GM12874 (cell line): ENCODE data around the gene SMPD3.

Experiments used
- TF ChIP-seq, protein P1 (sequence below): IDR thresholded peaks from 2 replicates; pipeline ENCODE4 v1.5.1; 2011; ENCODE audit warnings: low read depth, mild to moderate bottlenecking, control low read depth, low read length, moderate library complexity; ENCODE audit not compliant: insufficient read depth

The SMPD3 gene

DNA sequence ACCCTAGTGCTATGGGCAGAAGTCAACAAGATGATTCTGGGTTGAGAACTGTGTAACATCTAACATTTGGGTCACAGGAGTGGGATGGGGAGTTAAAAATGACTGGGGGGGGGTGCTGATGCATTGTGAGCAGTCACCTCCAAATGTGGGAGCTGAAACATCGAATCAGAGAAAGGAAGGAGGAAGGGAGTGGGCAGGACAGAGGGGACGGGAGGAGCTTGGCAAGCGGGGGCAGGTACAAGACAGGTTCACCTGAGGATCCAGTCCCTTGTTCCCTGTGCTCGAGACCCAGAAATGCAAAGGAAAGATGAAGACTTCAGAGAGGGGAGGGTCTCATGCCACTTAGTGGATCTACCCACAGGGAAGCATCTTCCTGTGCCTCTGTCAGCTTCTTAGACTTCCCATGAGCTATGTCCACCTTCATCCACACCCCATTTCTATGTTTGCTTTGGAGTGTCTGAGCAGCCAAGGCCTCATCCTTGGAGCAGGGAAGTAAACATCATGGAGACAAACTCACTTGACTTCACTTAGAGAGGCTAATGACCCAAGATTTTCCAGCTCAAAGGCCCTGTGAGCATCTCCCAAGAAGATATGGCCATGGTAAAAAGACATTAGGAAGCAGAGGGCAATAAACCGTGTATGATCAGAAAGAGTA is 20.5 kb downstream of the SMPD3 start:
- TF ChIP-seq, protein P1, sequence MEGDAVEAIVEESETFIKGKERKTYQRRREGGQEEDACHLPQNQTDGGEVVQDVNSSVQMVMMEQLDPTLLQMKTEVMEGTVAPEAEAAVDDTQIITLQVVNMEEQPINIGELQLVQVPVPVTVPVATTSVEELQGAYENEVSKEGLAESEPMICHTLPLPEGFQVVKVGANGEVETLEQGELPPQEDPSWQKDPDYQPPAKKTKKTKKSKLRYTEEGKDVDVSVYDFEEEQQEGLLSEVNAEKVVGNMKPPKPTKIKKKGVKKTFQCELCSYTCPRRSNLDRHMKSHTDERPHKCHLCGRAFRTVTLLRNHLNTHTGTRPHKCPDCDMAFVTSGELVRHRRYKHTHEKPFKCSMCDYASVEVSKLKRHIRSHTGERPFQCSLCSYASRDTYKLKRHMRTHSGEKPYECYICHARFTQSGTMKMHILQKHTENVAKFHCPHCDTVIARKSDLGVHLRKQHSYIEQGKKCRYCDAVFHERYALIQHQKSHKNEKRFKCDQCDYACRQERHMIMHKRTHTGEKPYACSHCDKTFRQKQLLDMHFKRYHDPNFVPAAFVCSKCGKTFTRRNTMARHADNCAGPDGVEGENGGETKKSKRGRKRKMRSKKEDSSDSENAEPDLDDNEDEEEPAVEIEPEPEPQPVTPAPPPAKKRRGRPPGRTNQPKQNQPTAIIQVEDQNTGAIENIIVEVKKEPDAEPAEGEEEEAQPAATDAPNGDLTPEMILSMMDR: no peak

DNA sequence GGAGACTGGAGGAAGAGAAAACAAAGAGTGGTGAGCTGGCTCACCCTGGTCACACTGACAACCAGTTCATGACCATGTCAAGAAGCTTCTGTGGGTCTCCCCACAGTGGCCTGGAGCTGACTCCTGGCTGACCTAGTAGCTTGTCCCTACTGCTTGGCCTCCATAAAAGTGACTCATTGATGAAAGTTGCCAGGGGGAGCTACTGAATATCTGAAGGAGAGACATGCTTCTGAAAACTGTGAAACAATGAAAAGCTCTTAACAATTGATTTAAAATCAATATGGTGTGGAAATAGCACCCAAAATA is 22.0 kb downstream of the SMPD3 start:
- TF ChIP-seq, protein P1: no peak

DNA sequence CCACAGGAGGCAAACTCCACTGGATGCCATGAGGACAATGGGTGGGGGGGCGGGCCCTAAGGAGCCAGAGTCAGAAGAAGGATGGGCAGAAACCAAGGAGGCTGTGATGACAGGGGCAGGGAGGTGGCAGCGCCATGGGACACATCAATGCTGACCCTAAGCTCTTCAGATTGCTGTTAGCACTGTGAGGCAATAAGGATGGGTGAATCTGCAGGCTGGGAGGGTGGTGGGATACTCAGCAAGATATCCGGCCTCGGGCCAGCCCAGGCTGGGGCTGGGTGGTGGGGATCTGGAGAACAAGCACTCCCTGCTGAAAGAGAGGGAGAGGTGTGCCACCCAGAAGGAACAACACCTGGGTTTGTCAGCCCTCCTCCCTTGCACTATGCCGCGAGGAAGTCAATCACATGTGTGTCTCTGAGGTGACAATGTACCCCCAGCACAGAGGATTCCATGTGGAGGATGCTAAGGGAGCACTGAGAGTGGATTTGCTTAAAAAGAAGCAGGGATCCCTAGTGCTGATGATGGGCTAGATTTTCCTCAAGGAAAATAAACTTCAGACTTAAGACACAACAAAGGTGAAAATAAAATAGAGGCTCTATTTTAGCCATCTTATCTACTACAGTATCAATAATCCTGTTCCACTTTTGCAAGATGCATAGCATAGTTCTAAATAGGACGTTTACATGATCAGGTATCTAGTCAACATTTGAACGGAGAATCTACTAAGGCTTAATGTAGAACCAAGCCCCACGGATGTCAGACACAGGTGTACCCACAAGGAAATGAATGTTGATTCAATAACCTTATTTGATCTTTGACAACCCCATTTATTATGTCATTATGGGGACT is 22.6 kb downstream of the SMPD3 start:
- TF ChIP-seq, protein P1: no peak

DNA sequence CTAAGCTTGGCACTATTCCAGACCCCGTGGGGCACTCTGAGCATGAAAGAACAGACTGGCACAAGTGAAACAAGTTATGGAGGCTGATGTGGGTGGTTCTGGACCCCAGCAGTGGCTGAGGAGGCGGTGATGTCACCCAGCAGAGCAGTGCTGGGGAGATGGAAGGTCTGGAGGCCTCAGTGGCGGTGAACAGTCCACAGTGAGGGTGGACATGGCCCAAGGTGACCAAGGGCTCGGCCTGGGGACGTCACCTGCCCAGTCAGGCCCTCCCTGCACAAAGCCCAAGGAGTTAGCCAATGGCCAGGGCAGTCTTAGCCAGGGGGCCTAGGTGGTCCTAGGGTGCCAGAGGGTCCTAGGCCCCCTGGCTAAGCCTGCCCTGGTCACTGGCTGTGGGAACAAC is 24.5 kb downstream of the SMPD3 start:
- TF ChIP-seq, protein P1: no peak

DNA sequence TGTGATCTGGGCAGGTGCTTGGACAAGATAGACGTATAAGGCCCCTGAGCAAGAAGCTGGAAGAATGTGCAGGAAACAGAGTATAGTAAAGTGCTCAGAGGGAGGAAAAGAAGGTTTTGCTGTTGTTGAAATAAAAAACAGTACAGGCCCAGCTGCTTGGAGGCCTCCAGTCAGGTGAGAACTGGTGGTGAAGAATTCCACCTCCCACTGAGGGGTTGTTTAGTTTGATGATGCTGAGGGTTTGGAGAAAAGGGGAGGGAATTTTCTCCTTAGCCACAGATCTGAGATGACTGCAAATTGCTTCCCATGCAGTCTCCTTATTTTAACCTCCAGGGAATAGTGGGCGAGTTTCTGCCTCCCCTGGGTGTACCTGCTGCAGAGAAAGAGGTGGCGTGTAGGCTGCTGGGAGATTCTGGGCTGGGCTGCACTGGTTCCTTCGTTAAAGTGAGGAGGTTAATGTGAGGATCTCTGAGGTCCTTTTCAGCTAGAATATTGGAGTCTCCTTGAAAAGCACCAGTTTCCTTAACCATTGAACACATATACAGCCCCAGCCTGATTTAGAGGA is 25.8 kb downstream of the SMPD3 start:
- TF ChIP-seq, protein P1: no peak

DNA sequence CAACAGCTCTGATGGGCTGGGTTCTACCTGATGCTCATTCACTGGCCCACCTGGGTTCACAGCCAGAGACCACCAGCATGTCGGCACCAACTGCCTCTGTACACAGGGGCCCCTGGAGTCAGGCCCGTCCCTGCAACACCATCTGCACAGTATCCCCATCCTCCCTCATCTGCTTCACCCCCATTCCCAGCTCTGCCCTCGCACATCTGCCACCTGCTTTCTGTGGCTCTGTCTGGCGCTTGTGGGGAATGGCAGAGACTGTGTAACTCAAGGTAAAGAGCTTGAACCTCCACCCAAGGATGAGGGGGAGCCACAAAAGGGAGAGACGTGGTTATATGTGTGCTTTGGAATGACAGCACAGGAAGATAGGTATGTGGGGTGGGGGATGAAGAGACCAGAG is 27.2 kb downstream of the SMPD3 start:
- TF ChIP-seq, protein P1: no peak

DNA sequence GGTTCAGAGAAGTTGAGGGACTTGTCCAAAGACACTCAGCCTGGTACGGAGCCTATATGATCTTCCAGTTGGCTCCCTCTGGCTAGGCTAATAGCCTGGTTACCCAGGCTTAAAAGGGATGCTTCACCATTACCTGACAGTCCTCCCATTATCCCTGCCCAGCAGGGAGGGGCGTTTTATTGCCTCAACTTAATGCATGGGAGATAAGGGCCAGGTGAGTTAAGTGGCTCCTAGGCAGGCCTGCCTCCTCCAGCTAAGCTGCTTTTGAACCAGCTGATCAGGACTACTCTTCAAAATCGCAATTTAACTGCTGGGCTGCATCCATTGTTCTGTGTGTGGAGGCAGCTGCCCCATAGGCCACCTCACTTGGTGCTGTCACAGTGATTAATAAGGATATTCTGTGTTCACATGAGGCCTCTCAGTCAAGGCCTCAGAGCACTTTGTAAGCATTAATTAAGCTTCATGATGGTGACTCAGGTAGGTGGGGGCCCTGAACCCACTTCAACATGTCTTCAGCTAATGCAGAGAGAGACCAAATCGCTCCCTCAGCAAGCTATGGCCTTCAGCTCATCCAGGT is 27.9 kb downstream of the SMPD3 start:
- TF ChIP-seq, protein P1: no peak
